A673 (cell line): ENCODE data around the gene PAX3. TPM values are rescaled to one million over a fixed set of nuclear protein-coding genes. Genes with fewer than 3 reads are reported as not detected.

Experiments used
- BruUV-seq: library from RNA; stranded (reverse); fragments of 400-500 nt; replicated peaks from 2 replicates; lab custom pipeline; 2021; lab: Mats Ljungman, UMichigan
- CTCF ChIA-PET: fragments of 300-600 bp; sonication (Branson Sonifier 250); formaldehyde crosslinking; loops from one replicate; lab custom pipeline; 2022; ENCODE audit warnings: antibody characterized with exemption; lab: Charles Lee
- POLR2A ChIA-PET: fragments of 300-600 bp; sonication (Branson Sonifier 250); formaldehyde crosslinking; loops from one replicate; lab custom pipeline; 2022; ENCODE audit warnings: antibody characterized with exemption; ENCODE audit not compliant: low non-redundant PET; lab: Charles Lee
- DNase-seq: peaks from one replicate; pipeline ENCODE4 v3.0.0-alpha.2; 2015; ENCODE audit warnings: low spot score
- H3K27ac ChIP-seq: fragments of 200-600 bp; sonication (generic); 2 replicates; pipeline ENCODE4 v1.5.1; 2016; ENCODE audit warnings: mixed run types, low read depth, mild to moderate bottlenecking, mixed read lengths, antibody characterized with exemption, low read length; ENCODE audit not compliant: poor library complexity, severe bottlenecking
- H3K27me3 ChIP-seq: fragments of 200-600 bp; sonication (generic); replicated peaks from 2 replicates; pipeline ENCODE4 v1.6.1; 2017; ENCODE audit warnings: mixed run types, low read depth, mild to moderate bottlenecking, mixed read lengths, antibody characterized with exemption, low read length; ENCODE audit not compliant: insufficient read depth, poor library complexity
- H3K36me3 ChIP-seq: fragments of 200-600 bp; sonication (generic); 2 replicates; pipeline ENCODE4 v1.6.1; 2016; ENCODE audit warnings: mixed run types, mild to moderate bottlenecking, mixed read lengths, antibody characterized with exemption, low read length; ENCODE audit not compliant: insufficient read depth, poor library complexity, severe bottlenecking
- H3K4me1 ChIP-seq: fragments of 200-600 bp; sonication (generic); 2 replicates; pipeline ENCODE4 v1.6.1; 2017; ENCODE audit warnings: mixed run types, mild to moderate bottlenecking, mixed read lengths, antibody characterized with exemption, low read length; ENCODE audit not compliant: insufficient read depth, poor library complexity, severe bottlenecking
- H3K4me3 ChIP-seq: fragments of 200-600 bp; sonication (generic); 2 replicates; pipeline ENCODE4 v1.5.1; 2016; ENCODE audit warnings: low read depth, mixed run types, mild to moderate bottlenecking, mixed read lengths, low read length; ENCODE audit not compliant: poor library complexity, severe bottlenecking
- H3K9me3 ChIP-seq: fragments of 200-600 bp; sonication (generic); 2 replicates; pipeline ENCODE4 v1.6.1; 2016; ENCODE audit warnings: mixed run types, low read depth, mild to moderate bottlenecking, mixed read lengths, antibody characterized with exemption, low read length; ENCODE audit not compliant: poor library complexity, severe bottlenecking
- EZH2 ChIP-seq: fragments of 200-600 bp; sonication (generic); IDR thresholded peaks from 2 replicates; pipeline ENCODE4 v1.6.1; 2017; ENCODE audit warnings: borderline replicate concordance, low read depth, mild to moderate bottlenecking, mixed read lengths, antibody characterized with exemption, low read length; ENCODE audit not compliant: poor library complexity, severe bottlenecking
- intact Hi-C: fragments of 100-400 bp; cut with micrococcal nuclease; formaldehyde crosslinking; loops from one replicate; pipeline ENCODE4 v1.10.0; 2022; ENCODE audit not compliant: unreplicated experiment
- total RNA-seq: library from RNA; stranded (reverse); gene quantifications from 2 replicates; pipeline ENCODE4 v1.2.3, GENCODE V29; 2021
- TF ChIP-seq, protein P1 (sequence below): fragments of 300-800, 200-600 bp; sonication (generic); conservative IDR thresholded peaks from 2 replicates; pipeline ENCODE4 v1.5.1; 2017; ENCODE audit warnings: low read depth, mild to moderate bottlenecking, antibody characterized with exemption, low read length, moderate library complexity, mixed read lengths

PAX3 gene
- total RNA-seq, 1 experiment from 2014 or later = 39.3 TPM

DNA sequence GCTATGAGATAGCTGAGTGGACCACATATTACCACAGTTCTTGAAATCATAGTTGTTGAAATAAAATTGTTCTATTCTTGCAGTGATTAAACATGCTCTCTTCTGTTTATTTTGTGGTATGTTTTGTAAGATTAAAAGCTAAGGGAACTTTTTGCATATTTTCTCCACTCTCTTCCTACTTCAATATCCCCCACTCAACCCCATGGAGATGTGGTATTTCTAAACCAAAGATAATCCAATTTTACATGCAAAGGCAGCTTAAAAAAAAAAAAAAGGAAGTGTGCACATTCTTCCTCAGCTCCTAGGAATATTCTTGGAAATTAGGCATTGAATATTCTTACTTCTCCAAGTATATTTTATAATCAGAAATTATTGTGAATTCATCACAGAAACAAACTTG is 15.0 kb upstream of the PAX3 start:
- Histone ChIP-seq H3K9me3 (no peaks in the 10 kb centered on the region), H3K4me1 (peaks cover 31% of the 10 kb centered on the region), H3K27me3 (no peaks in the 10 kb centered on the region), H3K36me3 (no peaks in the 10 kb centered on the region), H3K4me3 (no peak overlapping the region), H3K27ac (no peak overlapping the region)
- ChIA-PET CTCF (interaction anchor here (1.4 kb wide), 1 partner anchor 248 kb away, joined by 6 read pairs; no protein-coding TSS in a partner anchor), POLR2A (interaction anchor here (1.0 kb wide), 1 partner anchor 15 kb away, joined by 3 read pairs; the partner anchor contains the start of gene PAX3)
- TF ChIP-seq, protein P1, sequence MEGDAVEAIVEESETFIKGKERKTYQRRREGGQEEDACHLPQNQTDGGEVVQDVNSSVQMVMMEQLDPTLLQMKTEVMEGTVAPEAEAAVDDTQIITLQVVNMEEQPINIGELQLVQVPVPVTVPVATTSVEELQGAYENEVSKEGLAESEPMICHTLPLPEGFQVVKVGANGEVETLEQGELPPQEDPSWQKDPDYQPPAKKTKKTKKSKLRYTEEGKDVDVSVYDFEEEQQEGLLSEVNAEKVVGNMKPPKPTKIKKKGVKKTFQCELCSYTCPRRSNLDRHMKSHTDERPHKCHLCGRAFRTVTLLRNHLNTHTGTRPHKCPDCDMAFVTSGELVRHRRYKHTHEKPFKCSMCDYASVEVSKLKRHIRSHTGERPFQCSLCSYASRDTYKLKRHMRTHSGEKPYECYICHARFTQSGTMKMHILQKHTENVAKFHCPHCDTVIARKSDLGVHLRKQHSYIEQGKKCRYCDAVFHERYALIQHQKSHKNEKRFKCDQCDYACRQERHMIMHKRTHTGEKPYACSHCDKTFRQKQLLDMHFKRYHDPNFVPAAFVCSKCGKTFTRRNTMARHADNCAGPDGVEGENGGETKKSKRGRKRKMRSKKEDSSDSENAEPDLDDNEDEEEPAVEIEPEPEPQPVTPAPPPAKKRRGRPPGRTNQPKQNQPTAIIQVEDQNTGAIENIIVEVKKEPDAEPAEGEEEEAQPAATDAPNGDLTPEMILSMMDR = no peak
- TF ChIP-seq EZH2 = no peak
- peak; percentile 59 for DNase-seq
- BruUV-seq = no TSS peak
- intact Hi-C loops = no loop called here

DNA sequence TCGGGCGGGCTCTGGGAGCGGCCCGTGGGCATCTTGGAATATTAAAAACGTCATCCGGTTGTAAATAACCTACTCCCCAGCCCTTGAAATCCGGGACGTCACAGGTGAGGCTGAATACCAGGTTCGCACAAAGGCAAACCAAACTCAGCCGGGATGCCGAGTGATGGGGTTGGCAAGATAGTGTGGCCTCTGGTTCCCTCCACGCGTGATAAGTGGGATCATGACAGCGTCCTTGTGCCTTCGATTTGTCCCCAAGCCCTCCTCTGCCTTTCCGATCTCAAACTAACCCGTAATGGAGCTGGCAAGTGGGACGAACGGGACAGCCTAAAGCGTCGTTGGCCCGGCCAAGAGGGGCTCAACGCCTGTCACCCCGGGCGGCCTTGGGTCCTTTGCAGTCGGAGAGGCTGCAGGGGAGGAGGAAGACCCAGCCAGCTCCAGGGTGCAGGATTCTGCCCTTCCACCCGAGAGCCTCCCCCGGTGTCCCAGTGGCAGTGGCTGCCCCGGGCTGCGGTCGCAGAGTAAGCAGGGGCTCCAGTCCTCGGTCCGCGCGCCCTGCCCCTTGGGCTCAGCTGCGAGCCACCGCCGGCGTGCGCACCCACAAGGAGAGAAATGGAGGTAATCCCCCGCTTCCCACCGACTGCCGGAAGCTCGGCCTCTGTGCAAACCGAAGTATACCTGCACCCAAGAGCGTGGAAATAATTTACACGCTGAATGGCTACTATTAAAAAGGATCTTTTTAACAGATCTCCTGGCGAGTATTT is 13.4 kb upstream of the PAX3 start:
- no peak overlapping the region for H3K4me3 ChIP-seq
- H3K4me1 ChIP-seq = peaks cover 37% of the 10 kb centered on the region
- intact Hi-C loops = no loop called here
- H3K27ac ChIP-seq = no peak overlapping the region
- ChIA-PET CTCF (no interaction called here), POLR2A (no interaction called here)
- DNase-seq = no peak
- no peaks in the 10 kb centered on the region for H3K27me3 ChIP-seq
- H3K36me3 ChIP-seq = no peaks in the 10 kb centered on the region
- no peak for TF ChIP-seq EZH2
- TF ChIP-seq, protein P1 = no peak
- H3K9me3 ChIP-seq = no peaks in the 10 kb centered on the region
- no TSS peak for BruUV-seq

DNA sequence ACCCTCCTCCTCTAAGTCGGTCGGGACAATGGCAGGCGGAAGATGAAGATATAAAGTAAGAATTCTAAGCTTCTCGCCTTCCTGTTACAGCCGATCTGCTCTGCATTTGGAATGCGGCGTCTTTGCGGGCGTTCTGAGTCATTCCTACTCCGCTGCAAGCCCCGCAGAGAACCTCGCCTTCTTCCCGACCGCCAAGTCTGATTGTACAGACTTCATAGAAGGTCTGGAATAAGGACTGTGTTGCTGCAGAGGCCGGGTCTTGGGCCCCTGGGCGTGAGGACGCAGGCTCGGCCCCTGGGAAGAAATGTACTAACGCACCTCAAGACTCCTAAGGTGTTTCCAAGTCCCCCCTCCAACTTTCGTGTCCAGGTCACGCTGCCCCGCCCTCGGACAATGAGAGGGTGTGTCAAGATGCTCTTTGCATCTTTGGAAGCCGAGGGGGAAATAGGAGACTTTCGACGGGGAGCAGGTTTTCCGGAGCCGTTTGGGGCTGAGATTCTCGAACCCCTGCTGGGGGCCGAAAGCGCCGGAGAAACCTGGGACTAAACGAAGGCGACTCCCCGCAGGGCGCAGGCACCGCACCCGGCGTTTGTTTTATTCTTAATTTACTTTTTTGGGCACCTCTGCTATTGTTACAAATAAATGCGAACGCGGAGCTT is 12.7 kb upstream of the PAX3 start:
- intact Hi-C loops = no loop called here
- H3K4me1 ChIP-seq = peaks cover 44% of the 10 kb centered on the region
- DNase-seq = no peak
- no peak overlapping the region for H3K27ac ChIP-seq
- no peaks in the 10 kb centered on the region for H3K9me3 ChIP-seq
- BruUV-seq = no TSS peak
- ChIA-PET CTCF (no interaction called here), POLR2A (no interaction called here)
- H3K27me3 ChIP-seq = no peaks in the 10 kb centered on the region
- no peaks in the 10 kb centered on the region for H3K36me3 ChIP-seq
- no peak for TF ChIP-seq EZH2
- TF ChIP-seq, protein P1 = no peak
- H3K4me3 ChIP-seq = no peak overlapping the region
